ENCODE results near the gene CISTR.
"Not testable (repeated sequence)": the region's sequence is repeated elsewhere in the genome, so short reads cannot be mapped to it uniquely, and the experiment has no call there.

CISTR gene

GRCh38 chr12:53764615-53765014, 12.8 kb upstream of the CISTR start:
- no peak for DNase-seq (ENCODE audit: low read depth in 3 of 3, low spot score in 1 of 3)

- DNase-seq (ENCODE audit: low read depth in 3 of 3, low spot score in 1 of 3): not testable (repeated sequence)
Measured at GRCh38 chr12:53762793-53763192, 11.0 kb upstream of the CISTR start.

- DNase-seq (ENCODE audit: low read depth in 3 of 3, low spot score in 1 of 3): no peak
Measured at GRCh38 chr12:53761306-53761705, 9.5 kb upstream of the CISTR start.

- no peak for DNase-seq (ENCODE audit: low read depth in 3 of 3, low spot score in 1 of 3)
Measured at GRCh38 chr12:53759261-53759660, 7.5 kb upstream of the CISTR start.

- no peak for DNase-seq (ENCODE audit: low read depth in 3 of 3, low spot score in 1 of 3)
Measured at GRCh38 chr12:53758730-53759103, 6.9 kb upstream of the CISTR start.

GRCh38 chr12:53758081-53758729, 6.4 kb upstream of the CISTR start:
- DNase-seq (ENCODE audit: low read depth in 3 of 3, low spot score in 1 of 3): no peak

- DNase-seq (ENCODE audit: low read depth in 3 of 3, low spot score in 1 of 3): peak; percentile 23 to 81 (median 41)
Measured at GRCh38 chr12:53757101-53757770, 5.5 kb upstream of the CISTR start.

- no peak for DNase-seq (ENCODE audit: low read depth in 3 of 3, low spot score in 1 of 3)
Measured at GRCh38 chr12:53756300-53757100, 4.7 kb upstream of the CISTR start.

- no peak for DNase-seq (ENCODE audit: low read depth in 3 of 3, low spot score in 1 of 3)
Measured at GRCh38 chr12:53755893-53756292, 4.1 kb upstream of the CISTR start.

GRCh38 chr12:53755451-53755891, 3.7 kb upstream of the CISTR start:
- no peak for DNase-seq (ENCODE audit: low read depth in 3 of 3, low spot score in 1 of 3)

GRCh38 chr12:53754633-53755264, 3.0 kb upstream of the CISTR start:
- DNase-seq (ENCODE audit: low read depth in 3 of 3, low spot score in 1 of 3): no peak

GRCh38 chr12:53754188-53754585, 2.4 kb upstream of the CISTR start:
- no peak for DNase-seq (ENCODE audit: low read depth in 3 of 3, low spot score in 1 of 3)

- DNase-seq (ENCODE audit: low read depth in 3 of 3, low spot score in 1 of 3): no peak
Measured at GRCh38 chr12:53752621-53753020, 842 bp upstream of the CISTR start.

- DNase-seq (ENCODE audit: low read depth in 3 of 3, low spot score in 1 of 3): no peak
Measured at GRCh38 chr12:53752192-53752601, 418 bp upstream of the CISTR start.

- no peak for DNase-seq (ENCODE audit: low read depth in 3 of 3, low spot score in 1 of 3)
Measured at GRCh38 chr12:53750812-53751335, 905 bp downstream of the CISTR start.

GRCh38 chr12:53749986-53750811, 1.6 kb downstream of the CISTR start:
- DNase-seq (ENCODE audit: low read depth in 3 of 3, low spot score in 1 of 3): no peak

- no peak for DNase-seq (ENCODE audit: low read depth in 3 of 3, low spot score in 1 of 3)
Measured at GRCh38 chr12:53748072-53748840, 3.5 kb downstream of the CISTR start.

- no peak for DNase-seq (ENCODE audit: low read depth in 3 of 3, low spot score in 1 of 3)
Measured at GRCh38 chr12:53747095-53747494, 4.7 kb downstream of the CISTR start.

GRCh38 chr12:53746592-53747092, 5.1 kb downstream of the CISTR start:
- DNase-seq (ENCODE audit: low read depth in 3 of 3, low spot score in 1 of 3): peak; percentile 63 to 75 (median 75)

- DNase-seq (ENCODE audit: low read depth in 3 of 3, low spot score in 1 of 3): no peak
Measured at GRCh38 chr12:53744751-53745150, 7.0 kb downstream of the CISTR start.

Data from stimulated activated CD4-positive, alpha-beta T cell treated with anti-CD3 and anti-CD28 coated beads, TNF-alpha, amount 100 ng/mL, for 1 hour (primary cell).